Thyroid gland (tissue), 4 donors: ENCODE results near the gene CD48.

Source experiments
- POLR2A ChIP-seq, 2 donors: fragments of 450-650 bp; IDR thresholded peaks; one replicate each; pipeline ENCODE4 v1.6.1; 2017; ENCODE audit warnings: antibody characterized with exemption in 2 of 2, mild to moderate bottlenecking in 2 of 2, moderate library complexity in 1 of 2
- TF ChIP-seq, protein P1 (sequence below), 6 experiments: fragments of 200-600 bp in 3 of 6; fragments of 450-650 bp in 3 of 6; sonication (generic) in 3 of 6; IDR thresholded peaks; one replicate each; pipeline ENCODE4 v1.5.1; 2016 to 2019; ENCODE audit warnings: antibody characterized with exemption in 6 of 6, mild to moderate bottlenecking in 2 of 6, inconsistent platforms in 1 of 6, moderate library complexity in 1 of 6

DNA sequence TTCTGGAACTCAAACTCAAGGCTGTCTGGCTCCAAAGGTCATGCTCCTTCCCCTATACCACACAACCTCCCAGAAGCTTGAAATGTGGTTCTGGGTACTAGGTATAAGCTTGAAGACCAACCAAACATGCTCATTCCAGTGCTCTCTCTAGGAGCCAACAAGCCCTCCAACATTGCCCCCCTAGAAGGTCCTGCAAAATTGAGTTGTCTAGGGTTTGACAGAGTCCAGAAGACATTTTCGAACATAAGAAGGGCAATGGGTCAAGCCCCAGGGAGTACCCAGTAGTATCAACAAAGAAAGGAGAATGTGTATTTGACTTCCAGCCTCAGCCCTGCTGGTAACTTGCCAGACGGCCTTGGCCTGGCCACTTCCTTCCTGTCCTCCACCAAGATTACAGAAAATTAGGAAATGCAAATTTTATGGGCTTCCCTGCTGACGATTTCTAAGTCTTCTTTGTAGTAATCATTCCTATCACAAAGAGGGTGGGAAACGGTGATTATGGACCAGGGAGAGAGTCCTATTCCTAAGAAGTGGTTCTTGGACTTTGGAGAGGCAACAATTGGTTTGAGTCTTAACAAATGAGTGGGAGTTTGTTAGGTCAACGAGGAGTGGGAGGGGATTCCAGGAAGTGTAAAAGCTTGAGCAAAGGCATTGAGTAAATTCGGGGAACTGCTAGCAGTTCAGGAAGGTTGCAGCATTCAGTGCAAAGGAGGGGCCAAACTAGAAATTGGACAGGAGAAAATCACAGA is 46.1 kb downstream of the CD48 start:
- TF ChIP-seq, protein P1, sequence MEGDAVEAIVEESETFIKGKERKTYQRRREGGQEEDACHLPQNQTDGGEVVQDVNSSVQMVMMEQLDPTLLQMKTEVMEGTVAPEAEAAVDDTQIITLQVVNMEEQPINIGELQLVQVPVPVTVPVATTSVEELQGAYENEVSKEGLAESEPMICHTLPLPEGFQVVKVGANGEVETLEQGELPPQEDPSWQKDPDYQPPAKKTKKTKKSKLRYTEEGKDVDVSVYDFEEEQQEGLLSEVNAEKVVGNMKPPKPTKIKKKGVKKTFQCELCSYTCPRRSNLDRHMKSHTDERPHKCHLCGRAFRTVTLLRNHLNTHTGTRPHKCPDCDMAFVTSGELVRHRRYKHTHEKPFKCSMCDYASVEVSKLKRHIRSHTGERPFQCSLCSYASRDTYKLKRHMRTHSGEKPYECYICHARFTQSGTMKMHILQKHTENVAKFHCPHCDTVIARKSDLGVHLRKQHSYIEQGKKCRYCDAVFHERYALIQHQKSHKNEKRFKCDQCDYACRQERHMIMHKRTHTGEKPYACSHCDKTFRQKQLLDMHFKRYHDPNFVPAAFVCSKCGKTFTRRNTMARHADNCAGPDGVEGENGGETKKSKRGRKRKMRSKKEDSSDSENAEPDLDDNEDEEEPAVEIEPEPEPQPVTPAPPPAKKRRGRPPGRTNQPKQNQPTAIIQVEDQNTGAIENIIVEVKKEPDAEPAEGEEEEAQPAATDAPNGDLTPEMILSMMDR (IDR thresholded peaks at IDR 0.05) = no peak
- TF ChIP-seq POLR2A (IDR thresholded peaks at IDR 0.05) = no peak
